ENCODE data around the gene ABCA9. TPM values are rescaled to one million over a fixed set of nuclear protein-coding genes. Genes with fewer than 3 reads are reported as not detected.
A peak's percentile ranks its signal among the peaks of the same experiment; 100 is the strongest.

ABCA9 gene
- total and polyA plus RNA-seq, 9 of the 15 experiments (the other 6 are each of a cell fraction or from before 2014, with no cell fraction given): 0.04 TPM; not detected in 8

GRCh38 chr17:69103557-69104233 lies 43.0 kb upstream of the ABCA9 start (continued):
- TF ChIP-seq ZBTB40 (IDR thresholded peaks at IDR 0.05) (peak; percentile 9; the same call in 1 of the 2 replicates), ZBTB40 (CRISPR knock-in tag; IDR thresholded peaks at IDR 0.05) (no peak), RHOXF2B (CRISPR knock-in tag; conservative IDR thresholded peaks at IDR 0.05) (no peak), TARDBP (IDR thresholded peaks at IDR 0.05) (no peak), RCOR1 (IDR thresholded peaks at IDR 0.05; ENCODE audit: borderline replicate concordance in 1 of 2, low read depth in 2 of 2, low read length in 2 of 2) (peak in 1 of 2 experiments; percentile 75; a peak in 1 of 4 replicates), ZNF639 (CRISPR knock-in tag; conservative IDR thresholded peaks at IDR 0.05 in 1 of 2, IDR thresholded peaks at IDR 0.05 in 1 of 2) (peak in 1 of 2 experiments; percentile 47; a peak in 1 of 4 replicates), ZBTB5 (IDR thresholded peaks at IDR 0.05) (no peak), ZNF395 (CRISPR knock-in tag; IDR thresholded peaks at IDR 0.05) (no peak), NCOA2 (IDR thresholded peaks at IDR 0.05; ENCODE audit: partially characterized antibody in 2 of 2) (no peak), NR0B1 (IDR thresholded peaks at IDR 0.05; ENCODE audit: partially characterized antibody) (no peak)
